ENCODE results near the gene TBC1D22A.
A peak's percentile ranks its signal among the peaks of the same experiment; 100 is the strongest.

Gene TBC1D22A

GRCh38 chr22:47069270-47069669 is 306.8 kb downstream of the TBC1D22A start:
- Mint-ChIP-seq H3K9me3 (peaks cover 7% of the 10 kb centered on the region), H3K27ac (no peak overlapping the region), H3K4me3 (no peak overlapping the region), H3K27me3 (ENCODE audit: low read depth) (no peaks in the 10 kb centered on the region), H3K36me3 (ENCODE audit: low read depth) (peaks cover 11% of the 10 kb centered on the region), H3K4me1 (peaks cover 7% of the 10 kb centered on the region)
- no peak for TF ChIP-seq CTCF (IDR thresholded peaks at IDR 0.05; ENCODE audit: unreplicated experiment in 3 of 3)

DNA sequence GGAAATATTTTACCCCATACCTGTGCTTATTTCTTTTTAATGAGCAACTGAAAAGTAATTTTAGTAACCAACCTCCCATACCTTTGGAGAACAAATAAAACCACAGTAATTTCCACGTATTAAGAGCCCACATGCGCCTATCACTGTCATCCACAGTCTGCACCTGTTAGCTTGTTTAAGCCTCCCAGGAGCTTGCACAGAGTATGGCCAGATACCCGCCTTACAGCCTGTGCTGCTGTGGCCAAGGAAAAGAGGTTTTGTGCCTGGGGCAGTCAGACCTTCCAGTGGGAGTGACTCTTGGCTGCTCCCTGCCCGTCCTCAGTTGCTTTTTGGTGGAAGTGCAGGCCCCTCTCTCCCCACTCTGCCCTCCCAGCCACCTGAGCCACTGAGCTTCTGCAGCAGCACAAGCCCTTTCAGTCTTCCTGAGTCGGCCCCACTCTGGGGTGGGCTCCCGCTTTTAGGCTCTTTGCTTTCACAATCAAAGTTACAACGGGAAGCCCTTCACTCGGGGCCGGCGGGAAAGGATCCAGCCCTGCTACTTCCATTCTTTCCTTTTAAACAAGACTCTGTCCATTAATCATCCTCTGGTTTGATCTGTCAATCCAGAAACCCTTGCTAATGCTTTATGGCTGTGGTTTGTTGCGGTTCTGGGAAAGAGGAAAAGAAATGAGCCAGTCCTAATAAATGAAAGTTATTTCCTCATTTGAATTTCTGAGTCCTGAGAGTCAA is 308.8 kb downstream of the TBC1D22A start:
- Mint-ChIP-seq H3K4me3 (no peak overlapping the region), H3K27me3 (ENCODE audit: low read depth) (peaks cover 4% of the 10 kb centered on the region), H3K27ac (no peak overlapping the region), H3K9me3 (peaks cover 25% of the 10 kb centered on the region), H3K4me1 (peaks cover 7% of the 10 kb centered on the region), H3K36me3 (ENCODE audit: low read depth) (peaks cover 28% of the 10 kb centered on the region)
- TF ChIP-seq CTCF (IDR thresholded peaks at IDR 0.05; ENCODE audit: unreplicated experiment in 3 of 3): no peak

DNA sequence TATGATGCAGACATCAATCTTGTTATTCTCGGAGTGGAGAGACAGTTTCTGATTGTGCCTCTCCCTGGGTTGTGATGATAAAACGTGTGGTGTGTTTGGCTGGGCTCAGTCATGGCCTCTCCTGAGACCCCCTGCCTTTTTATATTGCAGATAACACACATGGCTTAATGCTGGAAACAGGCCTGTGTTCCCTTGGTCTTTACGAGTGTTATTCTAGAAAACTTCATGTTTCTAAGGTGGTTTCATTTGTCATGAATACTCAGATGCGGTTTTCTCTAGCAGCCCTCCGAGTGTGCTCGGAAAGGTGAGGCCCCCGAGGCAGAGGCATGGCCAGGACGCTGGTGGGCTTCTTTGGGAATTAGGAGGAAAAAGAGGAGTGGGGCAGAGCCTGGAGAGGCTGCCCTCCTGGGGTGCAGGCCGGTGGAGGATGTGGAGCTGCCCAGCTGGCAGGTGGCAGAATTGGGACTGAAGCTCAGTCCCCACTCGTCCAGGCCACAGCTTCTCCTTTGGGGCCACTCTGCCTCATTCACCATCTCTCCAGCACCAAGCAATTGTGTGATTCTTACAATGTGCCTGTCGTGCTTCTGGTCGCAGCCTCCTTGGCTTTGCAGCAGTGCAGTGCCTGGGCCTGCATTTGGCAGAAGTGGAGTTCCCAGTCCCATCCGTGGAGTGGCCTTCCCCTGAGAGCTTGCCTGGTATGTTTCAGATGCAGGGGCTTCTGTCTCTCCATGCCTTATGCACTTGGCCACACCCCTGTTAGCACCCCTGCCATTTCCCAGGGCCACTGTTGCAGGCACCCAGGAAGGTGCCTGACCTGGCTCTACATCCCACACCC is 309.6 kb downstream of the TBC1D22A start:
- peak overlapping the region in 1 of 3 experiments; percentile 16 for H3K27ac Mint-ChIP-seq
- no peak overlapping the region for H3K4me3 Mint-ChIP-seq
- peaks cover 31% of the 10 kb centered on the region for H3K9me3 Mint-ChIP-seq
- peaks cover 34% of the 10 kb centered on the region for H3K36me3 Mint-ChIP-seq (ENCODE audit: low read depth)
- TF ChIP-seq CTCF (IDR thresholded peaks at IDR 0.05; ENCODE audit: unreplicated experiment in 3 of 3): no peak
- H3K4me1 Mint-ChIP-seq: peaks cover 7% of the 10 kb centered on the region
- H3K27me3 Mint-ChIP-seq (ENCODE audit: low read depth): peaks cover 4% of the 10 kb centered on the region

- no peak for TF ChIP-seq CTCF (IDR thresholded peaks at IDR 0.05; ENCODE audit: unreplicated experiment in 3 of 3)
- Mint-ChIP-seq H3K27ac (no peak overlapping the region), H3K36me3 (ENCODE audit: low read depth) (peaks cover 39% of the 10 kb centered on the region), H3K9me3 (peaks cover 36% of the 10 kb centered on the region), H3K4me3 (no peak overlapping the region), H3K27me3 (ENCODE audit: low read depth) (peaks cover 4% of the 10 kb centered on the region), H3K4me1 (peaks cover 7% of the 10 kb centered on the region)
Measured at GRCh38 chr22:47072642-47072967, 310.2 kb downstream of the TBC1D22A start.

- Mint-ChIP-seq H3K36me3 (ENCODE audit: low read depth) (peaks cover 43% of the 10 kb centered on the region), H3K27me3 (ENCODE audit: low read depth) (peaks cover 4% of the 10 kb centered on the region), H3K4me1 (peaks cover 7% of the 10 kb centered on the region), H3K27ac (no peak overlapping the region), H3K4me3 (no peak overlapping the region), H3K9me3 (peaks cover 40% of the 10 kb centered on the region)
- no peak for TF ChIP-seq CTCF (IDR thresholded peaks at IDR 0.05; ENCODE audit: unreplicated experiment in 3 of 3)
Measured at GRCh38 chr22:47073075-47073474, 310.6 kb downstream of the TBC1D22A start.
